Prostate gland (tissue), 2 donors: ENCODE measurements around the gene ELK4. TPM values are rescaled to one million over a fixed set of nuclear protein-coding genes. Genes with fewer than 3 reads are reported as not detected.

Experiments
- DNase-seq: peaks from one replicate; pipeline ENCODE4 v3.0.0-alpha.2; 2019; ENCODE audit warnings: low spot score
- H3K27ac ChIP-seq, 2 donors: fragments of 200-600 bp; sonication (generic); 2 replicates each; pipeline ENCODE4 v1.5.1; 2017 to 2019
- H3K27me3 ChIP-seq: fragments of 200-600 bp; sonication (generic); replicated peaks from 2 replicates; pipeline ENCODE4 v1.5.1; 2019; ENCODE audit not compliant: insufficient read depth
- H3K36me3 ChIP-seq, 2 donors: fragments of 200-600 bp; sonication (generic); 1 replicate in 1 of 2; 2 replicates in 1 of 2; pipeline versions ENCODE4 v1.5.1 to v1.8.1; 2017 to 2019
- H3K4me1 ChIP-seq: fragments of 200-600 bp; sonication (generic); replicated peaks from 2 replicates; pipeline ENCODE4 v1.5.1; 2019
- H3K4me3 ChIP-seq, 2 donors: fragments of 200-600 bp; sonication (generic); 2 replicates each; pipeline ENCODE4 v1.5.1; 2017 to 2019
- H3K9me3 ChIP-seq: fragments of 200-600 bp; sonication (generic); 2 replicates; pipeline ENCODE4 v1.5.1; 2017
- POLR2A ChIP-seq: fragments of 450-650 bp; IDR thresholded peaks from one replicate; pipeline ENCODE4 v1.6.1; 2016; ENCODE audit warnings: antibody characterized with exemption, mild to moderate bottlenecking
- POLR2AphosphoS5 ChIP-seq: sonication (generic); formaldehyde crosslinking; IDR thresholded peaks from one replicate; pipeline ENCODE4 v1.6.1; 2017; ENCODE audit warnings: antibody characterized with exemption
- WGBS: methylation state at CpG from one replicate; pipeline ENCODE4 v1.1.5; 2018; 5-methylcytosine and 5-hydroxymethylcytosine counted together
- intact Hi-C: fragments of 100-400 bp; cut with DNase I; formaldehyde crosslinking; loops from one replicate; pipeline ENCODE4 v1.14.2; 2022
- total RNA-seq, 2 donors: library from RNA; depleted of rRNA; stranded (reverse); fragments of >200 nt; gene quantifications; one replicate each; pipeline ENCODE4 v1.1.0, GENCODE V29; 2016
- TF ChIP-seq, protein P1 (sequence below), 4 experiments: fragments of 200-600 bp in 2 of 4; fragments of 450-650 bp in 2 of 4; sonication (generic) in 2 of 4; IDR thresholded peaks; 1 replicate in 3 of 4; 2 replicates in 1 of 4; pipeline ENCODE4 v1.5.1; 2016 to 2019; ENCODE audit warnings: antibody characterized with exemption in 4 of 4, mild to moderate bottlenecking in 2 of 4, moderate library complexity in 2 of 4

The ELK4 gene
- total RNA-seq, 2 donors from 2014 or later = 58.8 to 62.7 TPM

DNA sequence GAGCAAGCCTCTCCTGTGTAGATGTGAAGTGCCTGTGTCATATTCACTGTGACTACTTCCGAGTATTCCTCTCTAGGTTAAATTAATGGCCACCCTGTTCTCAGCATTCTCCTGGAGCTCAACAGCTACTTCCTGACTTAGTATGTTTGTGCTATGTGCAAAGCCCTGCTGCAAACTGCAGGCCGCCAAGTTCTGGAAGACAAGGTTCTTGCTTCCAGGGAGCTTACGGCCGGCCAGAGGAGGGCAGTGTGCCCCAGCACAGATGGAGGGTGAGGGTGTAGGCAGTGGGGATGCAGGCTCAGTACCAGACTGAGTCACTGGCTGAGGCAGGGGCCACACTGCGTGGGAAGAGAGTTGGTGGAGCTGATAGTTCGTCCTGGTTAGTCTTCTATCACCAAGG lies 43.2 kb downstream of the ELK4 start:
- intact Hi-C loops = no loop called here
- no peak overlapping the region for H3K27ac ChIP-seq
- H3K27me3 ChIP-seq = no peaks in the 10 kb centered on the region
- no peak overlapping the region for H3K4me3 ChIP-seq
- WGBS = 53% methylated on average over 6 of the region's 6 CpGs
- H3K36me3 ChIP-seq = no peaks in the 10 kb centered on the region
- H3K4me1 ChIP-seq = no peaks in the 10 kb centered on the region
- peak; percentile 36 for TF ChIP-seq POLR2AphosphoS5
- no peak for TF ChIP-seq POLR2A
- TF ChIP-seq, protein P1, sequence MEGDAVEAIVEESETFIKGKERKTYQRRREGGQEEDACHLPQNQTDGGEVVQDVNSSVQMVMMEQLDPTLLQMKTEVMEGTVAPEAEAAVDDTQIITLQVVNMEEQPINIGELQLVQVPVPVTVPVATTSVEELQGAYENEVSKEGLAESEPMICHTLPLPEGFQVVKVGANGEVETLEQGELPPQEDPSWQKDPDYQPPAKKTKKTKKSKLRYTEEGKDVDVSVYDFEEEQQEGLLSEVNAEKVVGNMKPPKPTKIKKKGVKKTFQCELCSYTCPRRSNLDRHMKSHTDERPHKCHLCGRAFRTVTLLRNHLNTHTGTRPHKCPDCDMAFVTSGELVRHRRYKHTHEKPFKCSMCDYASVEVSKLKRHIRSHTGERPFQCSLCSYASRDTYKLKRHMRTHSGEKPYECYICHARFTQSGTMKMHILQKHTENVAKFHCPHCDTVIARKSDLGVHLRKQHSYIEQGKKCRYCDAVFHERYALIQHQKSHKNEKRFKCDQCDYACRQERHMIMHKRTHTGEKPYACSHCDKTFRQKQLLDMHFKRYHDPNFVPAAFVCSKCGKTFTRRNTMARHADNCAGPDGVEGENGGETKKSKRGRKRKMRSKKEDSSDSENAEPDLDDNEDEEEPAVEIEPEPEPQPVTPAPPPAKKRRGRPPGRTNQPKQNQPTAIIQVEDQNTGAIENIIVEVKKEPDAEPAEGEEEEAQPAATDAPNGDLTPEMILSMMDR (IDR thresholded peaks at IDR 0.05) = peak in 2 of 4 experiments; percentile 24 to 38
- DNase-seq = no peak
- no peaks in the 10 kb centered on the region for H3K9me3 ChIP-seq

DNA sequence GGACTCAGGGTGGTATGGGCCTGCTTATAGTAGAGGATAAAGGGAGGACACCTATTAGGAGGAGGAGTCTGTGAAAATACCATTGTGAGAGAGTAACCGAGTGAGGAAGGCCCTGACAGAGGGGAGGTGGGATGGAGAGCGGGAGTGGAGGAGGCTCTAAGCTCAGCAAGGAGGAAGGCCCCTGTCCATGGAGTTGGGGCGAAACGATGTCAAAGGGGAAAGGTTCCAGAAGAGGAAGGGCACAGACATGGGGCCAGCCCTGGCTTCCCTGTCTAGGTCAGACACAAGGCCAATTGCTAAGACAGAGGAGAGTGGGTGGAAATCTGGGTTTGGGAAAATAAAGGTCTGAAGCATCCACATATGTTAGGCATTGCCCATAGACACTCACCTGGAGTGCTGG lies 44.2 kb downstream of the ELK4 start:
- Histone ChIP-seq H3K4me3 (no peak overlapping the region), H3K27ac (no peak overlapping the region), H3K4me1 (no peaks in the 10 kb centered on the region), H3K9me3 (no peaks in the 10 kb centered on the region), H3K27me3 (no peaks in the 10 kb centered on the region), H3K36me3 (no peaks in the 10 kb centered on the region)
- 96% methylated on average over 4 of the region's 4 CpGs for WGBS
- intact Hi-C loops = no loop called here
- TF ChIP-seq, protein P1 (IDR thresholded peaks at IDR 0.05) = no peak
- no peak for TF ChIP-seq POLR2AphosphoS5
- no peak for TF ChIP-seq POLR2A
- no peak for DNase-seq

DNA sequence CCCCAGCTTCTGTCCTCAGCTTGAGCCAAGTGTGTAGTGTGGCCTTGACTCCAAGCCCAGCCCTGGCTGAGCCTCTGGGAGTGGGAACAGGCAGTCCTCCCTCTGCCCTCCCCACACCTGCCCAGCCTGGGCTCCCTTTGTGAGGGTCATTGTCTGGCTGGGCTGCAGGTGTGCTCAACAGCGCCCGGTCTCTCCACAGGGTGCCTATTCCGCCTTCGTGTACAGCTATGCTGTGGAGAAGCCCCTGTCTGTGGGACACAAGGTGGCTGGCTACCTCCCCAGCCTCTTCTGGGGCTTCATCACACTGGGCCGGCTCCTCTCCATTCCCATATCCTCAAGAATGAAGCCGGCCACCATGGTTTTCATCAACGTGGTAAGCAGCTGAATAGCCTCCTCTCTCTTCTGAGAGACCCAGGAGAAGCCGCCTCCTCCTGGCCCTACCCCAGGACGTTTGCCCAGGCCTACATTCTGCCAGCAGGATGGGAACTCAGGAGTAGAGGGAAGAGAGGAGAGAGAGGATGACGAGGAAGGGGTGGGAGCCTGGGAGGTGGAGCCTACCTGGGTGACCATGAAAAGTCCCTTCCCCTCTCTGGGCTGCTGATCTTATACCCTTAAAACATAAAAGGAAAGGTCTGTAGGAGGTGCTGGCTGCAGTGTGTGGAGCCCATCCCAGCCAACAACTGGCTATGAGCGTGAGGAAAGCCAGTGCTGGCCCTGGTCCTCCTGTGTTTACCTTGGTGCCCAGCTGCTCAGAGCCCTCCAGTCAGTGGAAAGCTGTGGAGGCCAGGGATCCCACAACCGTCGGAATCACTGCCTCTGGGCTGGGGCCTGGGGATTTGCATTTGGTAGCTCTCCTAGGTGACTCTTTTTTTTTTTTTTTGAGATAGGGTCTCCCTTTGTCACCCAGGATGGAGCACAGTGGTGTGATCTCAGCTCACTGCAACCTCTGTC lies 45.7 kb downstream of the ELK4 start:
- Histone ChIP-seq H3K36me3 (no peaks in the 10 kb centered on the region), H3K4me1 (no peaks in the 10 kb centered on the region), H3K27me3 (no peaks in the 10 kb centered on the region), H3K27ac (no peak overlapping the region), H3K9me3 (no peaks in the 10 kb centered on the region), H3K4me3 (no peak overlapping the region)
- TF ChIP-seq, protein P1 (IDR thresholded peaks at IDR 0.05) = no peak
- no peak for TF ChIP-seq POLR2AphosphoS5
- TF ChIP-seq POLR2A = no peak
- intact Hi-C loops = no loop called here
- 75% methylated on average over 13 of the region's 13 CpGs for WGBS
- DNase-seq = no peak

DNA sequence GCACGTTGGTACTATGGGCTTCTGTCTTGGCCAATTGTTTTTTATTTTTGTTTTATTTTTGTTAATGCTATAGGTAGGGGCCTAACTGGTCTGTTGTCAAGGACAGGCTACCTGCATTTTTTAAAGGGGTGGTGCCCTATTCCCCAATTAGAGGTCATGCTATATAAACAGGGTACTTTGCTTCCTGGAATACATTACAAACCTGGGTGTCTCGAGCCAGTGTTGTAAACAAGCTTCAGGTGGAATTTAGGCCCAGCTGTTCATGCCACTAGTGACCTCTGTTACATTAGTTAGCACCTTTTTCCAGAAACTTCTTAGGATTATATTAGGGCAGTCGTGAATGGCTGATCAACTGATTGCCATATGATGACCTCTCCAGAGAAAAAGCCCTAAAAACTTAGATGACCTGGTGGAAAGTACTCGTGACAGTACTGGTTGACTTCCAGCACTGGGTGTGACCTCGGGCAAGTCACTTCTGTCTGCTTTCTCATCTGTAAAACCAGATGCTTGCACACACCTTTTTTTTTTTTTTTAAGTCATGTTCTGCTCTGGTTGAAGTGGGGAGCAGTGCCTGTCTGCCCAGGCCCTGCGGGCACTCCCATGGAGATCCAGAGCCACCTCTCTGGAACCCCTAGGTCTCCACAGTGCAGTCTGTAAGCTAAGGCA lies 46.5 kb downstream of the ELK4 start:
- Histone ChIP-seq H3K27ac (no peak overlapping the region), H3K9me3 (no peaks in the 10 kb centered on the region), H3K27me3 (no peaks in the 10 kb centered on the region), H3K4me3 (no peak overlapping the region), H3K36me3 (no peaks in the 10 kb centered on the region), H3K4me1 (no peaks in the 10 kb centered on the region)
- intact Hi-C loops = no loop called here
- WGBS = 87% methylated on average over 6 of the region's 6 CpGs
- TF ChIP-seq POLR2AphosphoS5 = no peak
- TF ChIP-seq, protein P1 (IDR thresholded peaks at IDR 0.05) = no peak
- TF ChIP-seq POLR2A = no peak
- no peak for DNase-seq
